Activated naive CD4-positive, alpha-beta T cell treated with Interleukin-2 at 50 U/mL for 16 hours (primary cell): Measurements from ENCODE around the gene VPS52.
"Not testable (repeated sequence)": the region's sequence is repeated elsewhere in the genome, so short reads cannot be mapped to it uniquely, and the experiment has no call there.

ENCODE experiments used
- DNase-seq: peaks from one replicate; pipeline ENCODE4 v3.0.0-alpha.2; 2020

Gene VPS52

GRCh38 chr6:33299237-33299944 lies 27.7 kb upstream of the VPS52 start:
- DNase-seq = peak; percentile 94

- DNase-seq = peak; percentile 60
Observed at GRCh38 chr6:33298773-33299236, 27.1 kb upstream of the VPS52 start, which contains the start of gene RGL2. Gene RGL2, minus strand, starts transcription at chr6:33298942. Its CDS starts 332 bp downstream, at chr6:33298610.

DNA sequence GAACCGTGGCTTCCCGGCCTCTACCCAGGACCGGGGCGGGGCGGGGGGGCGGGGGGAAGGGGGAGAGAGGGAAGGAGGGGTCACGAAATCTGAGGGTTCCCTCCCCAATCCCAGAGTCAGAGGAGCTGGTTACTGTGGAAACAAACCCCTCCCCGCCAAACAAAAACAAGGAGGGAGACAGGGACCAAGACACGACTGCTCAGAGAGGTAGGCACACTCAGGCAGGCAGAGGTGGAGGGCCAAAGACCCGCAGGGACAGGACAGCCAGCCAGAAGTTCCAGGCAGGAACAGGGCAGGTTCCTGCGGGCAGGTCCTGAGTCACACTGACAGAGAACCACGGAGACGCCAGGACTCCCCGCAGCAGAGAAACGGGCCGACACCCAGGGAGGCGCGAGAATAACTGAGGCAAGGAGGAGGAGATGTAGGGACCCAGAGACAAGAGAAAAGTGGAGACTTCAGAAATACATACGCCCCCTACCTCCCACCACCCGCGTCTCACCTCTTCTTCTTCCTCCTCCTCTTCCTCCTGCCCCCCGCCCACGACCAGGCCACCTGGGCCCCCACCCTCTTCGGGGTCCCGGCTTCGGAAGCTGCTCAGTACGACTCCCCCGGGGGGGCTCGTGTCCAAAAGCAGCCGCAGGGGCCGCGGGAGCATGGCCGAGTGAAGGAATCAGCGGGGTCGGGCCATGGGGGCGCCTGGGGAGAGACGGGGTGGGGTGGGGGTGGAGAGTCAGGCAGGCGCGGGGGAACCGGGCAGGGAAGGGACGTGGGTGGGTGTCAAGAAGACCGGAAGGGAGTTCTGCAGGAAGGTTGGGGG lies 26.5 kb upstream of the VPS52 start:
- DNase-seq = peak; percentile 60

DNA sequence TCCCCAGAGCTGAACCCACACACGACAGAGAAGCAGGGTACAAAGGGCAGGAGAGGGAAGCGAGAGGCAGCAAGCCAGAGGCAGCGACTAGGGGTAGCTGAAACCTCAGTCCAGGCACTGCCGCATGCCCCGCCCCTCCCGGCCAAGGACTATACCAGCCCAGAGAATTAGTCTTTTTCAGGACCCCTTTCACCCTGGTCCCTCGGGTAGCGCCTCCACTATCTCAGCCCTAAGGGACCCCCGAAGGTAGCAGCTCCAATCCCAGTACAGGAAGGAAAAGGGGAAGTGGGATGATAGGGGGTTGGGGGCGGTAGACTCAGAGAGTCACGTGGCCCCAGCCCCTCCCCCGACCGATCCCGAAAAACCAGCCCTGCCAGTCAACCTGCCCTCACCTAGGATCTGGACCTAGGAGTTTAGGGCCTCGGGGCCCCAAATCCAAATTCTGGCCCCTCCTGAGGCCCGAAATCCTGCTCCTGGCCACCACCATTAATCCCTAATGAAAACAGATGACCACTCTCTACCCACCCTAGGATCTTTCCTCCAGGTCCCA lies 25.8 kb upstream of the VPS52 start:
- DNase-seq = no peak

DNA sequence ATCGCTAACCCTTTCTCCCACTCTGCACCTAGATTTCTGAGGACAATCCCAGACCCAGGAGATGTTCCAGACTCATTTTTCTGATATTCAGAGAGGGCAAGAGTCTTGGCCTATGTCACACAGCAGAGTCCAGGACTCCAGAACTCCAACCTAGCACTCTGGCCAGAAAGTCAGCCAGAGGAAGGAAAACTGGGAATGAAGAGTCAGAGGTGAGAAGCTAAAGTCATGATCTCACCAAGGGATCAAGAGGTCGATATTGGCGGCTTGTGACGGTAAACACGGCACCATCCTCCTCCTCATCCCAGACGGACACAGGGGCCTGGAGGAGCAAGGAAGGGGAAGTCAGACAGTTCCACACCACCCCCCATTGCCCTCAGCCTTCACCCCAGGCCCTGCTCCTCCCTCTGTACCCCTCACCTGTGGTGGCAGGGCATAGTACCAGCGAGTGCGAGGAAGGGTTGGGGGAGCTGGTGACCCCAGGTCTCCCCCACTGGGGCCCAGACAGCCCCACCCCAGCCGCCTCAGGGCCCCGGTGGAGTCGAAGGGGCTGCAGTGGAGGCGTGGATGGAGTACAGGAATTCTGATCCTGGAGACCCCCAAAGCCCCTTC lies 25.2 kb upstream of the VPS52 start:
- DNase-seq = no peak

DNA sequence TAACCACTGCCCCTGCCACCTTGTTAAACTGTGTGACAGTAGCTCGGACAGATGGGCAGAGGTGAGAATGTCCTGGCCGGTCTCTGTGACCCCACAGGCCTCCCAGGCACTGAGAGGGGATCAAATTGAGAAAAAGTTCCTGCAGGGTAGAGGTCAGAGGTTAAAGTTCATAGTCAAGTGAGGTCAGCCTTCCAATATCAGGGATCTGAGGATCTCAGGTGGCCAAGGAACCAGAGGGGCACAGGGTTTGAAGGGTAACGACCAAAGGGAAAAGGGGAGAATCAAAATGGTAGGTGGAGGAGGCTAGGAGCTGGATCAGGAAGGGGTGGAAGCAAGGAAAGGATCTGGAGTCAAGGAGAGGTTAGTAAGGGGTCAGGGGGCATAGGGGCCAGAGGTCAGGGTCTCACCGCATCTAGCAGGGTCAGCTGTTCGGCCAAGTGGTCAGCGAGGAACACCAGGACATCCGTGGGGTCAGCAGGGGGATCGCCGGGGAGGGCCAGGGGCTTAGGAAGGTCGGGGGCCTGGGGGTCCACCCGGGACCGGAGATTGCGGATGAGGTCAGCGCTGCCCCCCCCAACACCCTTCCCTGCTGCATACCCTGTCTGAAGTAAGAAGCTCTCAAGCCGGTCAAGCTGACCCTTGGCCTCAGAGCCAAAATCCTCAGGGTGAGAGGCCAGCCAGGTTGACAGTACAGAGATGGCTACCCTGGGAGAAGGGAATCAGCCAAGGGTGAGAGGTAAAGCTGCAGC lies 24.1 kb upstream of the VPS52 start:
- DNase-seq = no peak

GRCh38 chr6:33294086-33294823 lies 22.6 kb upstream of the VPS52 start:
- DNase-seq = no peak

DNA sequence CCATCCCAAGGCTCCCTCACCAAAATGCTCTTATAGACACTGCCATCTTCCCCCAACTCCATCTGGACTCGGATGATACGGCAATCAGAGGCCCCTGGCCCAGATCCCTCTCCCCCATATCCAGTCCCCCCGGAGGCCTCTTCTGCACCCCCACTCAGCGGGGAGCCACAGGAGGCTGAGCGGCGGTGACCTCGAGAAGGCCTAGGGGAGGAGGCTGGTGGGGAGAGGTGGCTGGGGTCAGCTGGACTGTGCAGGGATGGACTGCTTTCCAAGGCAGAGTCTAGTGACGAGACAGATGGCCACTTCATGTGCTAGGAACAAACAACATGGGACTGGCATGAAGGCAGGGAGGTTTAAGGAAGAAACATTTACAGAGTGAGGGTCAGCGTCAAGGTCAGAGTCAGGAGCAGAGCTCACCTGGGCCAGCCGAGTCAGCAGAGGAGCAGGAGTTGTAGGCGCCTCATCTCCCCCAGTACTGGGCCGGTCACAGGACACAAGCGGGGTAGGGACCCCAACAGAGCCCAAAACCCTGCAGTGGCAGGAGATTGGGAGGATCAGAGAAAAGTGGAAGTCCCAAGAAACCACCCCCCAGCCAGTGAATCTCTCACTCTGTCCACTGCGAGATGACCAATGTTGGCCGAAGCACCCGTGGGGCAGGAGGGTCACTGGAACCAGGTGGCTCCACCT lies 21.5 kb upstream of the VPS52 start:
- no peak for DNase-seq

DNA sequence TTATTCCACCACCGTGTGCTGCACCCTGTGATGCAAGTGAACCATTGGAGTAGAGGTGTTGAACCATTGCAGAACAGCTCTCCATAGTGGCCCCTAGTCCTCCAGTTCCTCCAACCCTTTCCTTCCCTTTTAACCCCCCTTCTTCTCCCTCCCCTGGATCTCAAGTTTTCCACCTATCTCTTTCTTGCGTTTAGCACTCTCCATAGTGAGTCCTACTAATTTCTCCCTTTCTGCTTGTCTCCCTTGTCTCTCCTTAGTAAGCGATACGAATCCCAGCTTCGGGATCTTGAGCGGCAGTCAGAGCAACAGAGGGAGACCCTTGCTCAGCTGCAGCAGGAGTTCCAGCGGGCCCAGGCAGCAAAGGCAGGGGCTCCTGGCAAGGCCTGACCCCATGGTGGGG lies 18.8 kb upstream of the VPS52 start:
- no peak for DNase-seq

DNA sequence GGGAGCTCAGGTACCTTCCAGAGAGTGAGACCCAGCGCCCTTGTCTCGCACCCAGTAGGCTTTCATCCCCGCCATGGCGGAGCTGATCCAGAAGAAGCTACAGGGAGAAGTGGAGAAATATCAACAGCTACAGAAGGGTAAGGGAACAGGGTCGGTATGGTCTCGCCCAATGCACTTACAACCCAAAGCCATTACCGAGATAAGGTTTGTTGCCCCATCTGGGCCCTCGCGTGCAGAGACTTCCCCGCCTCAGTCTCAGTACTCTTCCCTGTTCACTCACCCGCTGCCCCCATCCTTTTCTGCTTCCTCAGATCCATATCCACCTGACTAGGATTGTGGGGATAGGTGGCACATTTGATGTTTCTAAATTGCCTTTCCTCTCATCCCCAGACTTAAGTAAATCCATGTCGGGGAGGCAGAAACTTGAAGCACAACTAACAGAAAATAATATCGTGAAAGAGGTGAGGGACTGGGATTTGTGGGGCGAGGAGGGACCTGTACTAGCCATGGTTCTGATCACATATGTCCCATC lies 18.2 kb upstream of the VPS52 start:
- DNase-seq = no peak

DNA sequence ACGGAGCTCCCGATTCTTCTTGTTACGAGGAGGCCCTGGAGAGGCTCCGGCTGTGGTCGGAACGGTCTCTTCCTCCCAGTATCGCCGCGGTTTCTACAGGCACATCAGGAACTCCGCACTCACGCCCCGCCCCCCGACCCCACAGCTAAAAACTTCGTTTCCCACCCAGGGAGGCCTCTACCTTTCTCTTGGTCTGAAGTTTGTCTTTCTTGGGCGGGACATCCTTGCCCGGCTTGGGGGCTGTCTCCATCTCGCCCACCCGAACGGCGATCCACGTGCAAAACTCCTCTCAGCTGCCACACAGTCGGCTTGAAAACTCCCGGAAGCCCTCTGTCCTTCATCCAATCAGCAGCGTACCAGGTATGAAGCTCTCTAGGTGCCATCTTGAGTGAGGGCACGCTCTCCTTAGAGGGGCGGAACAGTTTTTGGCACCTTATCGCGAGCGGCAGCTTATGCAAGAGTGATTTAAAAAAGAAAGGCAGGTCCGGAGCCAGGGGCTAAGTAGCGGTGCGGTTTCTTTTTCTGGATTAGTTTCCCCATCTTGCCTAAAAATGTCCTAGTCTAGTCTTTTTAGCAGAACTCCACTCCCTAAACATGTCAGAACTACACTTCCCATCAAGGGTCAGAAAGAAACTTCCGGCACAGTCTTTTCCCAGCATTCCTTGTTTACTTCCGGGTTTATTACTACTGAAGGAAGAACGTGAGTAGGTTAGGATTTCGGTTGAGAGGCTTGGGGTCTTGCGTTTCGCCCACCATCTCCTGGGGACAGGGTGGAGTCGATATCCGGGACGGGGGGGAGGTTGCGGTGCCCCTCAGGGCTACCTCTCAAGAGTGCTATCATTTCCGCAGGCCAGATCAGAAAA lies 17.5 kb upstream of the VPS52 start, which contains the start of the genes PFDN6 and WDR46:
Gene PFDN6, plus strand, starts transcription at position 681 of the 863 bp plus-strand sequence. CDS start 256 bp downstream, outside the sequence.
Gene WDR46, minus strand, starts transcription at position 319 of the 863 bp plus-strand sequence. Its CDS starts 69 bp downstream, at position 250.
- DNase-seq = peak; percentile 86

- no peak for DNase-seq
Observed at GRCh38 chr6:33288141-33288920, 16.7 kb upstream of the VPS52 start.

DNA sequence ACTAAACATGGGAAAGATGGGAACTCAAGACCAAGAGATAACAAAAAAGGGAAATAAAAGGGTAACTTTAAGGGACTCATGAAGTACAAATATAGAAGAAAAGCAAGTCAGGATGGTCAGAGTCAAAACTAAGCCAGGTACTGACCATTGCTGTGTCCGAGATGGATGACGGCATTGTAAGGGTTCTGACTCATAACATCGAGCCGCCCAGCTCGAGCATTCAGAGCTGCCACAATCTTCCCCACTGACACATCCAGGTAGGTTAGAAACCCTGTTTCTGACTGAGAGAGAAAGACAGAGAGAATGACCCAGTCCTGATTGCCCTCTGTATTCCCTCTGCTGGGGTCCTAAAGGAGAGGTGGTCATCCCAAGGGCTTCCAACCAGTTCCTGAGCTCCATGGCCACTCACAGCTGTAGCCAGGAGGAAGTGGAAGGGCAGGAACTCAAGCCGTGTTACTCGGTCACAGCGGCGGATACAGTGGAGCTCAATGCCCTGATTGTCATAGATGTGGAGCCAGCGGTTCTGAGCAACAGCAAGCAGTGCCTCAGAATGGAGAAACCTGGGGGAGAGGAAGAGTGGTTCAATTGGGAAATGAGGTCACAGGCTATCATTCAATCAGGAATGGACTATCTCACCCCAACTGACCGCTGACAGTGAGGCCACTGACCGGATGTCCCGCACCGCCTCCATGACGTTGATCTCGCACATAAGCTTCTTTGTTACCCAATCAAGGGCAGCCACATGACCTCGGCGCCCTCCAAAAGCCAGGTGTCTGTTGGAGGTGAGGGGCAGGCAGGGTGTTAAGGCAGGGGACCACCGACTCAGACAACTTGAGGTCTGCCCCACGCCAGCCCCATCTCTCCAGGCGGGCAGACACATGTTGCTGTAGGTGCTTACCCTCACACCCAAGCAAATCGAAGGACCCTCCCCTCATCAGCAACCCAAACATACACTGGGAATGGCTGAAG lies 15.6 kb upstream of the VPS52 start:
- DNase-seq = no peak

- DNase-seq = not testable (repeated sequence)
Observed at GRCh38 chr6:33285214-33285613, 13.5 kb upstream of the VPS52 start.

DNA sequence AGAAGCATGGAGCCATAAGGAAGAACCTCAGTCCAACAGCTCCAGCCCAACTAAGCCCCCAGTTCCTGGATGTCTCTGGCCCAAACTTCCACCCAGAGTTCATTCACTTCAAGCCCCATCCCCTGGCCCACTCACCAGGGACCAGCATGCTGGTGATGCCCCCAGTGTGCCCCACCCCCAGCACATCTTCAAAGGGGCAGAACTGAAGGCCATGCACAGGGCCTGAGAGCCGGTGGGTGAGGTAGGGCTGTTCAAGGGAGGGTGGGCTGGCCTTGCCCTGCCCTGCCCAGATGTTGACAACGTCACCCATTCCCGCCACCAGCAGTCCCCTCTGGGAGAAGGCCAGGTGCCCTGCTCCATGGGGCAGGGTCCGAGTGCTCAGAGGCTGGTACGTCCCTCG lies 8.9 kb upstream of the VPS52 start:
- no peak for DNase-seq

- no peak for DNase-seq
Observed at GRCh38 chr6:33279971-33280511, 8.4 kb upstream of the VPS52 start.

DNA sequence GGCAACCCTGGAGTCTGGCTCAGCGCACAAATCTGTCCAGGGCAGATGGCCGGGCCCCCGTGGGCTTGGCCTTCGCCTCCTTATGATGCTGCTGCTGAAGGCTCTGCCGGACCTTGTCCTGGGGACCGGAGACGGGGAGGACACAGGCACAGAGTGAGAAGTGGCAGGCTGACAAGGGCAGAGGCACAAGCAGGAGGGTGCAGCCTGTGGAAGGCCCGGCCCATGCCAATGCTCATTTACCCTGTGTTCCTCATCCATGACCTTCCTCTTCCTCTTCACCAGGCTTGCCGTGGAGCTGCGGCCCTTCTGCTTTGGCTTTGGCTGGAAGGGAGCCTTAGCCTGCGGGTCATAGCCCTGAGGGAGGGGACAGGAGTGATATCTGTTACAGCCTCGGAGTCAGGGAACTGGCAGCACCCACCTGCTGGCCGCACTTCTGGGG lies 7.6 kb upstream of the VPS52 start:
- no peak for DNase-seq
